H4 (cell line): Measurements from ENCODE around the gene SHROOM3. TPM values are rescaled to one million over a fixed set of nuclear protein-coding genes. Genes with fewer than 3 reads are reported as not detected.

ENCODE experiments used
- DNase-seq: peaks from one replicate; pipeline ENCODE4 v3.0.0-alpha.2; 2015; ENCODE audit warnings: low spot score
- total RNA-seq: library from RNA; depleted of rRNA; stranded (reverse); fragments of >200 nt; shearing (Covaris generic); gene quantifications from 2 replicates; pipeline ENCODE4 v1.2.3, GENCODE V29; 2014

Gene SHROOM3
- total RNA-seq, 1 experiment from 2014 or later, result 3.4 TPM

DNA sequence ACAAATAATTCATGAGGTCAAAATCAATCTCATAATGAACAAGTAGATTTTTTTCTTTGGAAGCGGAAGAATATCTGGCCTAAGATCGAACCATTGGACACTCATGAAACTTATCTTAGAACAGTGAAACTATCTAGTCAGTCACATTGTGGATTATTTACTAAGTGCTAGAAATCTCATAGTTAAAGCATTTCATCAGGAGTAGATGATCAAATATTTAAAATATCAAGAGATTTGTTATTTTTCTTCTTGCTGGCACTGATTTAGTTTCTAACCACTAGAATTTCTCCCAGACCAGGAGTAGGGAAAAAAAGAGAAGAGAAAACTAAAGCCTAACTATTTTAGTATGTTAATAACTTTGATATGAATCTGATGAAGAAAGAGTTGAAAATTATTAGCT, 105.5 kb downstream of the SHROOM3 start:
- DNase-seq, result no peak

GRCh38 chr4:76543378-76543777, 108.3 kb downstream of the SHROOM3 start:
- DNase-seq, result no peak

- DNase-seq, result no peak
Observed at GRCh38 chr4:76544725-76545124, 109.7 kb downstream of the SHROOM3 start.

DNA sequence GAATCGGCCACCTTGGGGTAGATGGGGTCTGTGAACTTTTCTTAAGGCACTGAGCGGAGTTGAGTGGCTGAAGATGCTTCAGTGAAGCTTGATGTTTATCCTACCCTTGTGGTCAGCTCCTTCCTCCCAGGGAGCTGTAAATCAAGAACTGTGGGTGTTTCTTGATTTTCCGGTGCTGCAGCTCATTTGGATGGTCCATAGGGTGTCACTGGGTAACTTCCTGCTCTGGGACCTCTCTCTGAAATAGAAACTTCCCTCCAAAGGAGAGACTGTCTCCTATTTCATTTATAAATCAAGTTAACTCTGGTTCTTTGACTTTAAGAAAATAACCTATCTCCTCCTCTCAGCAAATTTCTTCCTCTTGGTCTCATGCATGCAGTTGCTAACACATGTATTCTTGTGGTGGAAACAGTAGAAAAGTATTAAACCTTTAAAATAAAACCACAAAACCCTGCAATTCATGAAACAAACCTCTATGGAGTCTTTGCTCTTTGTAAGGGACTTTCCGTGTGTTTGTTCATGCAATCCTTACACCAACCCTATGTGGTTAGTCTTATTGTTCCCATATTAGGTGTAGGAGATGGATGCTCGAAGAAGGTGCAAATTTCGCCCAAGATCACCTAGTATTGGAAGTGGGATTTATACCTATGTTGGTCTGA, 110.3 kb downstream of the SHROOM3 start:
- peak; percentile 39 for DNase-seq

- peak; percentile 63 for DNase-seq
Observed at GRCh38 chr4:76546327-76546726, 111.3 kb downstream of the SHROOM3 start.

GRCh38 chr4:76546759-76547742, 112.0 kb downstream of the SHROOM3 start:
- DNase-seq, result peak; percentile 92

GRCh38 chr4:76548704-76549103, 113.7 kb downstream of the SHROOM3 start:
- no peak for DNase-seq

- DNase-seq, result no peak
Observed at GRCh38 chr4:76549765-76550164, 114.7 kb downstream of the SHROOM3 start.

- DNase-seq, result peak; percentile 79
Observed at GRCh38 chr4:76550966-76551780, 116.1 kb downstream of the SHROOM3 start.

DNA sequence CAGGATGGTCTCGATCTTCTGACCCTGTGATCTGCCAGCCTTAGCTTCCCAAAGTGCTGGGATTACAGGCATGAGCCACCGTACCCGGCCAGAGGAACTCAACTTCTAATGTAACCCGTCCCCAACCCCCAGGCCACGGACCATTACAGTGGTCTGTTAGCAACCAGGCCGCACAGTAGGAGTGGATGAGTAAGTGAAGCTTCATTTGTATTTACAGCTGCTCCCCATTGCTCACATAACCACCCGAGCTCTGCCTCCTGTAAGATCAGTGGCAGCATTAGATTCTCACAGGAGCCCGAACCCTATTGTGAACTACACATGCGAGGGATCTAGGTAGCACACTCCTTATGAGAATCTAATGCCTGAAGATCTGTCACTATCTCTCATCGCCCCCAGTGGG, 119.6 kb downstream of the SHROOM3 start:
- no peak for DNase-seq

DNA sequence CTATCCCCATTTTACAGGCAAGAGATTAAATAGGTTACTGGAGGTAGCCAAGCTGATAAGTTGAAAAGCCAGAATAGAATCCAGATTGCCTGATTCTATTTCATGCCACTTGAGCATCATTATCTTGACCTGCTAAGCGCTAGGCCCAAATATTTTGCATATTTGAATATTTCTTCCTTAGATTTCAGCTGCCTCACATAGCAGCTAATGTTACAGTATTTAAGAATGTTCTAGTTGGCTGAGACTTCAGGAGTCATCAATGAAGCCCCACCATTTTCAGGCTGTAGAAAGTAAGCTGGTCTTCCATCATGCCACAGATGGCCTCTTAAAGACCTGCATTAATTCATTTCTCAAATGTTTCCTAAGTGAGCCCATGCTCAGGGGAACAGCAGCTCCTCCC, 121.4 kb downstream of the SHROOM3 start:
- DNase-seq, result no peak

DNA sequence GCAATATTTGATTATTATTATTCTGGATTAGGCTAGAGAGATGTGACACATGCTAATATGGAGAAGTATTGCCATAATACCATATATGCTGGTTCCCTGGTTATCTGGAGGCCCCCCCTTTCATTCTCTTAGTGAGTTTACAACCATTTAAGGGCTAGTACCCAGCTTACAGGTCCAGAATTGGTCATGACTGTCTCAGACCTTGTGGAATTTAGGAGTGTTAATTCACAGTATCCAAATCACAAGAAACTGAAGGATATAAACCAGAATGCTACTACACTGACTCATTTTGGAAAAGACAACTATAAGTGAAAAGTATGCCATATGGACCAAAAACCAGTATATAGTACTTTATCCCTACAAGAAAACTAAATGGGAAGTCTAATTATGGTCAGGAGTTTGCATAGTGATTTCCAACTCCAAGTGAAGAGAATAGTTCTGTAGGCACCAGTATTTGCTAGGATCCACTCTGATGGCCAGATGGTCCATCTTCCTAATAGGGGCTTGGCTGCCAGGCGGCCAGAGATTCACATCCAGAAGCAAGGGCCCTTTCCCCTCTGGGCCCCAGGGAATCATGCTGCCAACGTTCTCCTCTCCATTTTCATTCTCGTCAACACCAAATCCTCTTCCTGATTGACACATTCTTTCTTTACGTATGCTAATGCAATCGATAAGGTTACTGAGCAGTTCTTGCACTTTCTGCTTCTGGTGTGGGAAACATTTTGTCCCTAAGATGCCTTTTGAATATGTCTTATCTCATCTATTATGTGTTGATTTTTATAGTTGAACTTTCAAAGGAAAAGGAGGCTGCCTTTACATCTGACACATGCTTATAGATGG, 123.6 kb downstream of the SHROOM3 start:
- DNase-seq, result no peak

DNA sequence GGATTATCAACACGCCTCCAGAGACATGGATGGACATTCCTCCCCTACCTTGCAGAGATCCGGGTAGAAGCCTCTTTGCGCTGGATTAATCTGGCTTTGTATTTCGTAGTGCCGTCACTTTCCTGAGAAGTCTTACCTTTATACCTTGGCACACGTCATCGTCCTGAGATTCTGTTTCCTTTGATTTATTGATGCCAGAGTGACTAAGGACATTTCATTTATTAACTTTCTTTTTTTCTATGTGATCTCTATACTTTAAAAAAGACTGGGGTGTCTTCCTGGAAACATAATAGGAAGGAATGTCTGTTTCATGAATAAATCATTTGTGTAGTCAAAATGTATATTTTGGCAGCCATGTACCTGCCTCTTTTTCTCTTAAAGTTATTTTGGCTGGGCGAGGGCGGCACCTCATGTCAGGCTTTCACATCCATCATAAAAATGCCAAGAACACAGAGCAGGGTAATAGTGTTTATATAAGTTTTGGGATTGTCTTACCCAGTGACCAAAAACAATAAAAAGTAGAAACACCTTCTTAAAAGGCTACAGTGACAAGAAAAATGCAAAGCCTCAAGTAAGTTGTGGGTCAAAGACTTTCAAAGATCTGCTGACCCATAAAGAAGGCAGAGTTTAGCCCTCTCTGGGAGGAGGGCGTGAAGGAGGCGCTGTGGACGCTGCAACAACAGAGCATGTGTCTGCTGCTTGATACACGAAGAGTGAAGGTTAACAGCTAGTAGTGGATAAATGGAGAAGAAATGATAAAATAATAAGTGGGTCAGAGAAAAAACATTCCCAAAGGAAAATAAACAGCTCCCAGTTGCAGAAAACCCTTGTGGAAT, 124.4 kb downstream of the SHROOM3 start:
- DNase-seq, result no peak

DNA sequence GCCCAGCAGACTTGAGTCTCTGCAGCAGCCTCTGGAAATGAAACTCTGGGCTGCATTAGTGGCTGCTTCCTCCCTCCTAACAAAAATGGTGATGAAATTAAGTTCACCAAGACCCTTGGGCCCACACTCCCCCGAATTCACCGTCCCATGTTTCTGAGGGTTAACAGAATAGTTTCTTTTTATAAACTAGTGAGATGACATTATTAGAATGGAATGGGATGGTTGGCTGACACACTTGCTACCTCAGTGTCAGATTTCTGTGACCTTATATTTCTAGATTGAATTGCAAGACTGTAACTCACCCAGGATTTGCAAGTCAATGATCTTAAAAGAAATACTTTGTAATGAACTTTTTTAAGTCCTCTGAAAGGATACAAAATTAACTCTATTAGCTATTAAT, 127.1 kb downstream of the SHROOM3 start:
- DNase-seq, result peak; percentile 17

DNA sequence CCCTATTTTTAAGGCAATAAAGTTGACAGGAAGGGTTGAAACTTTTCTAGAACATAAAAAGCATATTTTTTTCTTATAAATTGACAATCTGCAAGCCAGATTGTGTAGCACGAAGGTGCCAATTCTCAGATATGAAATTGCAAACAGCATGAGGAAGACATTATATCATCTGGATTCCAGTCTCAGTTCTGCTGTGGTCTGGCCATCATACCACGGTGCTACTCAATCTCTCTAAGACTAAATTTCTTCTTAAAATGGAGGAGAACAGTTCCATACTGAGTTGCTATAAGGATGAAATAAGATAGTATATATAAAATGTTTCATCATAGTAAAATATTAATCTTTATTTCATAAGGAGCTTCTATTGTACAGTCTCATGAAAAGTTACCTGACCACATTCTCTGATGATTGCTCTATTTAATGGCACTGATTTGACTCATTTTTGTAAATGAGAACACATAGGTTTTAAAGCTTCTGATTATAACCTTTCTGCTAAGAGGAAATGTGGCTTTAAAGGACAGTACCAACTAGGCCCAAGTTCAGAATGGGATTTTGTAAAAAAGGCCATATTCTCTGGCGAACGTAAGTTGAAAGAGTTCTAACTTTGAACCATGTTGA, 127.9 kb downstream of the SHROOM3 start:
- DNase-seq, result no peak

- DNase-seq, result no peak
Observed at GRCh38 chr4:76563454-76564122, 128.6 kb downstream of the SHROOM3 start.

DNA sequence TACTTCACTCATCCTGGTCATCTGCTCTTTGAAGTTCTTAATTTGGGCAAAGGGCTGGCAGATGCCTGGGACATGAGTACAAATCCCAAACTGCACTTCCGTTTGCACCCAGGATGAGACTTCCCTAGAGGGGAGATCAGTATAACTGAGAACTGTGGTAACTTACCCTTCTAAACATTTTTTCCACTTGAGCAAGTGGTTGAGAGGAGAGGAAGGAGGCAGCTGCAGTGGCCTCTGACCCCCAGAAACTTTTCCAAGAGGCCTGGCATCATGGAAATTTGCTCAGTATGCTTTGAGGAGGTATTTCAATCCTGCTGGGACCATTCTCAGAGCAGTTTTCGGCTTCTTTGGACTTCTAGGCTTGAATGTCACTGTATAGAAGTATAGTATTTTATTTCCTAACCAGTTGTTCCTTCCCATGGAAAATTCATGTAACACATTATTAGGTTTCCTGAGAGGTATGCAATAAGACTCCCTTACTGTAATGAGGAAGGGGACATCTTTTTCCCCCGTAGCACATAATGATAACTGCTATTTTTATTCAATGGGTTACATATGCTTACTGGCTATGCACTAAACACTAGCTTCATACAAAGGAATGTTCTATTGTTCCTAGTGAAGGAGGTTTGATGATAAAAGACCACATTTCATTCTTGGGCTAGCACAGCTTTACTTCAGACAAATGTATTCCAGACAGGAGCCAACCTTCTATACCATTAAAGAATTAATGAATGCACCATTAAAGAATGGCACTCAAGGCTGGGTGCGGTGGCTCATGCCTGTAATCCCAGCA, 129.3 kb downstream of the SHROOM3 start:
- no peak for DNase-seq

DNA sequence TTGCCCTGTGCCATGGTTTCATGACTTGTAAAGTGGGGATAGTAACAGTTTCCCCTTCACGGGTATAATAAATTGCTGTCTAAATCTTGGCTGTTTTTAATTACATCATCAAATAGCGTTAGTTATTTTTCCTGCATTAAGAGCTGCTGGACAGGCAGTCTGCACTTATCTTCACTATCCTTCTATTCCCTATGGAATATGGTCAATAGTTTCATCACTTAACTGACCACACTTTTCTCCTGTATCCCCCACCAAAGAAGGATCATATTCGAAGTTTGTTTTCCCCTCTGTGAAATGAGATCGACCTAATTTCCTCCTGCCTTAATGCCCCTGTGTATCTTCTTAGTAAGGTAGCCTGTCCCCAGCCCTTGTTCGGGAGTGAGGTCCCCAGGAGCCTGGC, 133.2 kb downstream of the SHROOM3 start:
- no peak for DNase-seq
